Neural cell (in vitro differentiated cells): ENCODE data around the gene PAMR1.

Experiments
- POLR2AphosphoS5 ChIP-seq: IDR thresholded peaks from 2 replicates; pipeline ENCODE4 v1.6.1; 2012
- TF ChIP-seq, protein P1 (sequence below): fragments of 450-650 bp; IDR thresholded peaks from 2 replicates; pipeline ENCODE4 v1.5.1; 2014; ENCODE audit warnings: antibody characterized with exemption, mild to moderate bottlenecking, moderate library complexity; ENCODE audit not compliant: poor library complexity, severe bottlenecking

GRCh38 chr11:35473795-35474374 is 51.5 kb downstream of the PAMR1 start:
- no peak for TF ChIP-seq POLR2AphosphoS5
- TF ChIP-seq, protein P1, sequence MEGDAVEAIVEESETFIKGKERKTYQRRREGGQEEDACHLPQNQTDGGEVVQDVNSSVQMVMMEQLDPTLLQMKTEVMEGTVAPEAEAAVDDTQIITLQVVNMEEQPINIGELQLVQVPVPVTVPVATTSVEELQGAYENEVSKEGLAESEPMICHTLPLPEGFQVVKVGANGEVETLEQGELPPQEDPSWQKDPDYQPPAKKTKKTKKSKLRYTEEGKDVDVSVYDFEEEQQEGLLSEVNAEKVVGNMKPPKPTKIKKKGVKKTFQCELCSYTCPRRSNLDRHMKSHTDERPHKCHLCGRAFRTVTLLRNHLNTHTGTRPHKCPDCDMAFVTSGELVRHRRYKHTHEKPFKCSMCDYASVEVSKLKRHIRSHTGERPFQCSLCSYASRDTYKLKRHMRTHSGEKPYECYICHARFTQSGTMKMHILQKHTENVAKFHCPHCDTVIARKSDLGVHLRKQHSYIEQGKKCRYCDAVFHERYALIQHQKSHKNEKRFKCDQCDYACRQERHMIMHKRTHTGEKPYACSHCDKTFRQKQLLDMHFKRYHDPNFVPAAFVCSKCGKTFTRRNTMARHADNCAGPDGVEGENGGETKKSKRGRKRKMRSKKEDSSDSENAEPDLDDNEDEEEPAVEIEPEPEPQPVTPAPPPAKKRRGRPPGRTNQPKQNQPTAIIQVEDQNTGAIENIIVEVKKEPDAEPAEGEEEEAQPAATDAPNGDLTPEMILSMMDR = no peak
